HepG2 (cell line): ENCODE results near the gene CLP1.

Experiments used
- CBFB ChIP-seq: sonication (generic); formaldehyde crosslinking; IDR thresholded peaks from 2 replicates; pipeline ENCODE4 v1.4.0; 2020; ENCODE audit warnings: missing genetic modification reagents
- EP300 ChIP-seq, 3 experiments: sonication (generic) in 1 of 3; formaldehyde crosslinking in 1 of 3; IDR thresholded peaks; 2 replicates each; pipeline versions ENCODE4 v1.5.1 to v1.6.1; 2011 to 2020; ENCODE audit warnings: low read depth in 2 of 3, low read length in 2 of 3, borderline replicate concordance in 1 of 3, improper control_type of control experiment in 1 of 3, mild to moderate bottlenecking in 1 of 3, missing genetic modification reagents in 1 of 3, moderate library complexity in 1 of 3
- SMC3 ChIP-seq: IDR thresholded peaks from 2 replicates; pipeline ENCODE4 v1.6.1; 2011; ENCODE audit warnings: low read length, improper control_type of control experiment
- ZBTB26 ChIP-seq: IDR thresholded peaks from 2 replicates; pipeline ENCODE4 v1.6.1; 2016; ENCODE audit warnings: missing compliant biosample characterization, missing genetic modification reagents, borderline replicate concordance
- ZBTB8A ChIP-seq: sonication (generic); formaldehyde crosslinking; IDR thresholded peaks from 2 replicates; pipeline ENCODE4 v1.4.0; 2020; ENCODE audit warnings: mild to moderate bottlenecking, low read depth, missing genetic modification reagents, borderline replicate concordance
- ZNF121 ChIP-seq: sonication (generic); formaldehyde crosslinking; IDR thresholded peaks from 2 replicates; pipeline ENCODE4 v1.5.0; 2020; ENCODE audit warnings: mild to moderate bottlenecking, missing genetic modification reagents
- TF ChIP-seq, protein P1 (sequence below), 2 experiments: sonication (generic) in 1 of 2; formaldehyde crosslinking in 1 of 2; IDR thresholded peaks; 2 replicates each; pipeline versions ENCODE4 v1.5.1 to v1.6.1; 2011 to 2020; ENCODE audit warnings: borderline replicate concordance in 1 of 2, low read depth in 1 of 2, low read length in 1 of 2, mild to moderate bottlenecking in 1 of 2, missing genetic modification reagents in 1 of 2, moderate library complexity in 1 of 2
- TF ChIP-seq, protein P2 (sequence below): sonication (generic); formaldehyde crosslinking; IDR thresholded peaks from 2 replicates; pipeline ENCODE4 v1.5.0; 2020; ENCODE audit warnings: mild to moderate bottlenecking, missing genetic modification reagents, moderate library complexity

- no peak for TF ChIP-seq ZBTB26 (CRISPR knock-in tag)
- no peak for TF ChIP-seq ZBTB8A (CRISPR knock-in tag)
- no peak for TF ChIP-seq SMC3
- TF ChIP-seq EP300 (IDR thresholded peaks at IDR 0.05; ENCODE audit: low read depth in 2 of 2, low read length in 2 of 2): no peak
- TF ChIP-seq EP300 (CRISPR knock-in tag; IDR thresholded peaks at IDR 0.05; ENCODE audit: borderline replicate concordance): no peak
- TF ChIP-seq, protein P1, sequence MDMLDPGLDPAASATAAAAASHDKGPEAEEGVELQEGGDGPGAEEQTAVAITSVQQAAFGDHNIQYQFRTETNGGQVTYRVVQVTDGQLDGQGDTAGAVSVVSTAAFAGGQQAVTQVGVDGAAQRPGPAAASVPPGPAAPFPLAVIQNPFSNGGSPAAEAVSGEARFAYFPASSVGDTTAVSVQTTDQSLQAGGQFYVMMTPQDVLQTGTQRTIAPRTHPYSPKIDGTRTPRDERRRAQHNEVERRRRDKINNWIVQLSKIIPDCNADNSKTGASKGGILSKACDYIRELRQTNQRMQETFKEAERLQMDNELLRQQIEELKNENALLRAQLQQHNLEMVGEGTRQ (IDR thresholded peaks at IDR 0.05; ENCODE audit: low read depth, low read length): no peak
- TF ChIP-seq, protein P1 (CRISPR knock-in tag; IDR thresholded peaks at IDR 0.05; ENCODE audit: borderline replicate concordance): no peak
- TF ChIP-seq, protein P2, sequence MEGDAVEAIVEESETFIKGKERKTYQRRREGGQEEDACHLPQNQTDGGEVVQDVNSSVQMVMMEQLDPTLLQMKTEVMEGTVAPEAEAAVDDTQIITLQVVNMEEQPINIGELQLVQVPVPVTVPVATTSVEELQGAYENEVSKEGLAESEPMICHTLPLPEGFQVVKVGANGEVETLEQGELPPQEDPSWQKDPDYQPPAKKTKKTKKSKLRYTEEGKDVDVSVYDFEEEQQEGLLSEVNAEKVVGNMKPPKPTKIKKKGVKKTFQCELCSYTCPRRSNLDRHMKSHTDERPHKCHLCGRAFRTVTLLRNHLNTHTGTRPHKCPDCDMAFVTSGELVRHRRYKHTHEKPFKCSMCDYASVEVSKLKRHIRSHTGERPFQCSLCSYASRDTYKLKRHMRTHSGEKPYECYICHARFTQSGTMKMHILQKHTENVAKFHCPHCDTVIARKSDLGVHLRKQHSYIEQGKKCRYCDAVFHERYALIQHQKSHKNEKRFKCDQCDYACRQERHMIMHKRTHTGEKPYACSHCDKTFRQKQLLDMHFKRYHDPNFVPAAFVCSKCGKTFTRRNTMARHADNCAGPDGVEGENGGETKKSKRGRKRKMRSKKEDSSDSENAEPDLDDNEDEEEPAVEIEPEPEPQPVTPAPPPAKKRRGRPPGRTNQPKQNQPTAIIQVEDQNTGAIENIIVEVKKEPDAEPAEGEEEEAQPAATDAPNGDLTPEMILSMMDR (CRISPR knock-in tag): no peak
- TF ChIP-seq CBFB (CRISPR knock-in tag): no peak
- no peak for TF ChIP-seq ZNF121 (CRISPR knock-in tag)
Measured at GRCh38 chr11:57656885-57657193, 723 bp upstream of the CLP1 start.
